HFF-Myc (cell line): Measurements from ENCODE around the gene PCDHGC5.

Experiments used
- DNase-seq: peaks from one replicate; pipeline ENCODE4 v3.0.0-alpha.2; 2011; ENCODE audit warnings: low read depth; ENCODE audit errors: extremely low read depth
- H3K4me3 ChIP-seq: replicated peaks from 2 replicates; pipeline ENCODE4 v1.5.1; 2011; ENCODE audit warnings: low read depth, mild to moderate bottlenecking, control low read depth, low read length
- TF ChIP-seq, protein P1 (sequence below): IDR thresholded peaks from 2 replicates; pipeline ENCODE4 v1.5.1; 2012; ENCODE audit warnings: mild to moderate bottlenecking, low read depth, low read length, control low read depth; ENCODE audit errors: missing control alignments

The PCDHGC5 gene

GRCh38 chr5:141484310-141484640, 4.6 kb upstream of the PCDHGC5 start:
- H3K4me3 ChIP-seq, result no peak overlapping the region
- TF ChIP-seq, protein P1, sequence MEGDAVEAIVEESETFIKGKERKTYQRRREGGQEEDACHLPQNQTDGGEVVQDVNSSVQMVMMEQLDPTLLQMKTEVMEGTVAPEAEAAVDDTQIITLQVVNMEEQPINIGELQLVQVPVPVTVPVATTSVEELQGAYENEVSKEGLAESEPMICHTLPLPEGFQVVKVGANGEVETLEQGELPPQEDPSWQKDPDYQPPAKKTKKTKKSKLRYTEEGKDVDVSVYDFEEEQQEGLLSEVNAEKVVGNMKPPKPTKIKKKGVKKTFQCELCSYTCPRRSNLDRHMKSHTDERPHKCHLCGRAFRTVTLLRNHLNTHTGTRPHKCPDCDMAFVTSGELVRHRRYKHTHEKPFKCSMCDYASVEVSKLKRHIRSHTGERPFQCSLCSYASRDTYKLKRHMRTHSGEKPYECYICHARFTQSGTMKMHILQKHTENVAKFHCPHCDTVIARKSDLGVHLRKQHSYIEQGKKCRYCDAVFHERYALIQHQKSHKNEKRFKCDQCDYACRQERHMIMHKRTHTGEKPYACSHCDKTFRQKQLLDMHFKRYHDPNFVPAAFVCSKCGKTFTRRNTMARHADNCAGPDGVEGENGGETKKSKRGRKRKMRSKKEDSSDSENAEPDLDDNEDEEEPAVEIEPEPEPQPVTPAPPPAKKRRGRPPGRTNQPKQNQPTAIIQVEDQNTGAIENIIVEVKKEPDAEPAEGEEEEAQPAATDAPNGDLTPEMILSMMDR, result no peak
- DNase-seq, result no peak

DNA sequence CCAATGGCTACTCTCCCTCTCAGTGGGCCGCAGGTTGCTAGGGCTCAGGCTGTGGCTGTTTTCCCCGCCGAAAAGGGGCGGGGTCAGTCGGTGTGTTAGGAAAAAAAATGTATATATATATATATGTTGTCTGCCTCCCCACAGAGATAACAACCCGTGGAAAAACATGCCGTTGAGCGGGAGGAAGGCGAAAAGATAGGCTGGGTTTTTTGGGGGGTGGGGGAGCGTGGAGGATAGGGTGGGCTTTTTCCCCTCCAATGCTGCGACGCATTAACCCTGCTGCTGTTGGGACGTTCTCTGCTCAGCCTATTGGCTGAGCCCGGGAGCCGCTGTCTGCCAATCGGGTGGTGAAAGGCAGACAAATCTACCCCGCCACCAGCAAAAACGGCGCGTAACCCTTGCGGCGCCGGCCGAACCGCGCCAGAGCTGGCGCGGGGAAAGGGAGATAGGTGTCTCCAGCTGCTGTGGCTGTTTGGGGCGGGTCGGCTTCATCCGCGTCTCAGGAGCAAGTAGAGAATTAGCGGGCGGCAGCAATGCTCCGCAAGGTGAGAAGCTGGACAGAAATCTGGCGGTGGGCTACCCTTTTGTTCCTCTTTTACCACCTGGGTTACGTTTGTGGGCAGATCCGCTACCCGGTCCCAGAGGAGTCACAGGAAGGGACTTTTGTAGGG, 4.1 kb upstream of the PCDHGC5 start, which contains the start of gene PCDHGC4:
PCDHGC4 (plus strand) TSS at position 390 of the 671 bp plus-strand sequence; CDS start at position 534, 144 bp downstream.
- DNase-seq, result no peak
- no peak within 1 kb of the TSS for H3K4me3 ChIP-seq
- TF ChIP-seq, protein P1, result no peak

- no peak overlapping the region for H3K4me3 ChIP-seq
- TF ChIP-seq, protein P1, result no peak
- DNase-seq, result no peak
These were observed 3.4 kb upstream of the PCDHGC5 start for GRCh38 chr5:141485321-141486055.

GRCh38 chr5:141486091-141486490, 2.8 kb upstream of the PCDHGC5 start:
- DNase-seq, result no peak
- no peak overlapping the region for H3K4me3 ChIP-seq
- TF ChIP-seq, protein P1, result no peak

- no peak overlapping the region for H3K4me3 ChIP-seq
- TF ChIP-seq, protein P1, result no peak
- DNase-seq, result no peak
These were observed 1.8 kb upstream of the PCDHGC5 start for GRCh38 chr5:141487131-141487530.

- DNase-seq, result no peak
- no peak overlapping the region for H3K4me3 ChIP-seq
- TF ChIP-seq, protein P1, result no peak
These were observed 960 bp downstream of the PCDHGC5 start for GRCh38 chr5:141489841-141490240.
